Gastroesophageal sphincter (tissue), 3 donors: ENCODE measurements around the gene MAP3K20.
"Not testable (repeated sequence)": the region's sequence is repeated elsewhere in the genome, so short reads cannot be mapped to it uniquely, and the experiment has no call there.

Source experiments
- EP300 ChIP-seq: sonication (generic); formaldehyde crosslinking; IDR thresholded peaks from one replicate; pipeline ENCODE4 v1.6.1; 2017; ENCODE audit warnings: antibody characterized with exemption, mild to moderate bottlenecking
- POLR2A ChIP-seq, 2 donors: fragments of 450-650 bp; IDR thresholded peaks; one replicate each; pipeline ENCODE4 v1.6.1; 2017; ENCODE audit warnings: antibody characterized with exemption in 2 of 2, mild to moderate bottlenecking in 2 of 2, moderate library complexity in 1 of 2
- POLR2AphosphoS5 ChIP-seq: sonication (generic); formaldehyde crosslinking; IDR thresholded peaks from one replicate; pipeline ENCODE4 v1.6.1; 2017; ENCODE audit warnings: antibody characterized with exemption
- TF ChIP-seq, protein P1 (sequence below), 4 experiments: fragments of 200-600 bp in 2 of 4; fragments of 450-650 bp in 2 of 4; sonication (generic) in 1 of 4; IDR thresholded peaks; one replicate each; pipeline ENCODE4 v1.5.1; 2017 to 2019; ENCODE audit warnings: antibody characterized with exemption in 4 of 4, mild to moderate bottlenecking in 2 of 4, moderate library complexity in 2 of 4

DNA sequence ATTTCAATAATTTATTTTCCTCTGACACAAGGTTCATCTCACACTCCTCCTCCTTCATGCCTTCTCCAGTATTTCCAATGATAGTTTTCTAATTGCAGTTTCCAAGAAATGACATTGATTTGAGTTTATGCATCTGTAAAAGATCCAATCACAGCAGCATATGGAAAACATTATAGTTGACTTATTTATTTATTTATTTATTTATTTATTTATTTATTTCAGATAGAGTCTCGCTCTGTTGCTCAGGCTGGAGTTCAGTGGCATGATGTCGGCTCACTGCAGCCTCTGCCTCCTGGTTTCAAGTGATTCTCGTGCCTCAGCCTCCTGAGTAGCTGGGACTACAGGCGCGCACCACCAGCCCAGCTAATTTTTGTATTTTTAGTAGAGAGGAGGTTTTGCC lies 52.5 kb downstream of the MAP3K20 start:
- TF ChIP-seq, protein P1, sequence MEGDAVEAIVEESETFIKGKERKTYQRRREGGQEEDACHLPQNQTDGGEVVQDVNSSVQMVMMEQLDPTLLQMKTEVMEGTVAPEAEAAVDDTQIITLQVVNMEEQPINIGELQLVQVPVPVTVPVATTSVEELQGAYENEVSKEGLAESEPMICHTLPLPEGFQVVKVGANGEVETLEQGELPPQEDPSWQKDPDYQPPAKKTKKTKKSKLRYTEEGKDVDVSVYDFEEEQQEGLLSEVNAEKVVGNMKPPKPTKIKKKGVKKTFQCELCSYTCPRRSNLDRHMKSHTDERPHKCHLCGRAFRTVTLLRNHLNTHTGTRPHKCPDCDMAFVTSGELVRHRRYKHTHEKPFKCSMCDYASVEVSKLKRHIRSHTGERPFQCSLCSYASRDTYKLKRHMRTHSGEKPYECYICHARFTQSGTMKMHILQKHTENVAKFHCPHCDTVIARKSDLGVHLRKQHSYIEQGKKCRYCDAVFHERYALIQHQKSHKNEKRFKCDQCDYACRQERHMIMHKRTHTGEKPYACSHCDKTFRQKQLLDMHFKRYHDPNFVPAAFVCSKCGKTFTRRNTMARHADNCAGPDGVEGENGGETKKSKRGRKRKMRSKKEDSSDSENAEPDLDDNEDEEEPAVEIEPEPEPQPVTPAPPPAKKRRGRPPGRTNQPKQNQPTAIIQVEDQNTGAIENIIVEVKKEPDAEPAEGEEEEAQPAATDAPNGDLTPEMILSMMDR (IDR thresholded peaks at IDR 0.05), result not testable (repeated sequence)
- TF ChIP-seq POLR2A (IDR thresholded peaks at IDR 0.05); POLR2AphosphoS5; EP300: not testable (repeated sequence)
